BE2C (cell line): Measurements from ENCODE around the gene WWOX.

Experiments used
- DNase-seq: peaks from one replicate; pipeline ENCODE4 v3.0.0-alpha.2; 2020
- H3K27me3 ChIP-seq: fragments of 250-450 bp; sonication (Bioruptor Pico); 2 replicates; pipeline ENCODE4 v1.5.1; 2020; ENCODE audit warnings: mild to moderate bottlenecking
- H3K36me3 ChIP-seq: fragments of 250-450 bp; sonication (Bioruptor Pico); 2 replicates; pipeline ENCODE4 v1.5.1; 2020; ENCODE audit warnings: mild to moderate bottlenecking
- H3K4me1 ChIP-seq: fragments of 250-450 bp; sonication (Bioruptor Pico); 2 replicates; pipeline ENCODE4 v1.5.1; 2020
- H3K4me3 ChIP-seq: 2 replicates; pipeline ENCODE4 v1.5.1; 2011; ENCODE audit warnings: low read depth, low read length
- H3K9me3 ChIP-seq: fragments of 250-450 bp; sonication (Bioruptor Pico); 2 replicates; pipeline ENCODE4 v1.5.1; 2020
- TF ChIP-seq, protein P1 (sequence below): IDR thresholded peaks from 2 replicates; pipeline ENCODE4 v1.5.1; 2012; ENCODE audit warnings: mild to moderate bottlenecking, low read depth, low read length

The WWOX gene

DNA sequence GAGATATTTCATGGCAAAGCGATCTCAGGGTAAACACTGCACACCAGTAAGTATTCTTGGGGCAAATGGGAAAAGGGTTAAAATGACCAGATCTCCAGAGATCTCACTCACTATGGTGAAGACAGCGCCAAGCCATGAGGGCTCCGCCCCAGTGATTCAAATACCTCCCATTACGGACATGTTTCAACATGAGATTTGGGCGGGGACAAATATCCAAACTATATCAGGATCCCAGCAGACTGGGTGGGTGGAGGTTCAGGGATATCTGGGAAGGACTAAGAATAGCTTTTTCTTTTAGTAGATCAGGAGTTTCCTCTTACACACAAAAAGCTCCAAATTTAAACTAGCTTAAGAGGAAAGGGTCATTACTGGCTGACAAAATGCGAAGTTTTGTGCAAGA is 181.7 kb downstream of the WWOX start:
- TF ChIP-seq, protein P1, sequence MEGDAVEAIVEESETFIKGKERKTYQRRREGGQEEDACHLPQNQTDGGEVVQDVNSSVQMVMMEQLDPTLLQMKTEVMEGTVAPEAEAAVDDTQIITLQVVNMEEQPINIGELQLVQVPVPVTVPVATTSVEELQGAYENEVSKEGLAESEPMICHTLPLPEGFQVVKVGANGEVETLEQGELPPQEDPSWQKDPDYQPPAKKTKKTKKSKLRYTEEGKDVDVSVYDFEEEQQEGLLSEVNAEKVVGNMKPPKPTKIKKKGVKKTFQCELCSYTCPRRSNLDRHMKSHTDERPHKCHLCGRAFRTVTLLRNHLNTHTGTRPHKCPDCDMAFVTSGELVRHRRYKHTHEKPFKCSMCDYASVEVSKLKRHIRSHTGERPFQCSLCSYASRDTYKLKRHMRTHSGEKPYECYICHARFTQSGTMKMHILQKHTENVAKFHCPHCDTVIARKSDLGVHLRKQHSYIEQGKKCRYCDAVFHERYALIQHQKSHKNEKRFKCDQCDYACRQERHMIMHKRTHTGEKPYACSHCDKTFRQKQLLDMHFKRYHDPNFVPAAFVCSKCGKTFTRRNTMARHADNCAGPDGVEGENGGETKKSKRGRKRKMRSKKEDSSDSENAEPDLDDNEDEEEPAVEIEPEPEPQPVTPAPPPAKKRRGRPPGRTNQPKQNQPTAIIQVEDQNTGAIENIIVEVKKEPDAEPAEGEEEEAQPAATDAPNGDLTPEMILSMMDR, result no peak

DNA sequence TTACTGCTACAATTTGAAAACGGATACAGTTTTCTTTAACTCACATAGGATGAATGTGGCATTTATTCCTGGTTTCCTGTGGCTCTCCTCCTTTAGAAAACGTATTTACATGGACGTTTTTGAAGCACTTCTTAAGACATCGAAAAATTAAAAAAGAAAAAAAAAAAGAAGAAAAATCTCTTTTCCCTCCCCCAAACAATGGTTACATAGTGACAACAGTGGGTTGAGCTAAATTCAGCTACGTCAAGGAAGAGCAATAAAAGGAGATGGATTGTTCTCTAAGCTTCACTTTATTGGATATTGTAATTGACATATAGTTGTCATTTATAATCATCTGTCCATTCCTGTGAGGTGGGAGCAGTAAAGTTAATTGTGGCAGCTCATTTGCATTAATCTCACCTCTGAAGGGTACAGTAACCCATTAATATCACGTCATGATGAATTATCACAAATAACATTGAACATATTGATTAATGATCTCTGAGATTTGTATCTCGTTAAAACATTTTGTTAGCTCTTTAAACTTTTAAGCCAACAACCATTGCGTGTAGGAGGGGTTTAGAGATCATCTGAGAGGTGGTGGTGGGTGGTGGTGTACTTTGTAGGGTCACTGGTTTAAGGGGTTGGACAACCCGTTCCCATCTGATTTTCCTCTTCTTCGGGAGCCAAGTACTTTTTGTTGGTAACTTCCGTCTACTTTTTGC is 184.2 kb downstream of the WWOX start:
- Histone ChIP-seq H3K36me3 (no peaks in the 10 kb centered on the region), H3K4me1 (no peaks in the 10 kb centered on the region), H3K4me3 (no peak overlapping the region), H3K27me3 (no peaks in the 10 kb centered on the region), H3K9me3 (no peaks in the 10 kb centered on the region)
- TF ChIP-seq, protein P1, result no peak
- no peak for DNase-seq

More for the DNA sequence above, 181.7 kb downstream of the WWOX start:
- Histone ChIP-seq H3K4me1 (no peaks in the 10 kb centered on the region), H3K9me3 (no peaks in the 10 kb centered on the region), H3K27me3 (no peaks in the 10 kb centered on the region), H3K4me3 (no peak overlapping the region), H3K36me3 (no peaks in the 10 kb centered on the region)
- DNase-seq, result no peak

DNA sequence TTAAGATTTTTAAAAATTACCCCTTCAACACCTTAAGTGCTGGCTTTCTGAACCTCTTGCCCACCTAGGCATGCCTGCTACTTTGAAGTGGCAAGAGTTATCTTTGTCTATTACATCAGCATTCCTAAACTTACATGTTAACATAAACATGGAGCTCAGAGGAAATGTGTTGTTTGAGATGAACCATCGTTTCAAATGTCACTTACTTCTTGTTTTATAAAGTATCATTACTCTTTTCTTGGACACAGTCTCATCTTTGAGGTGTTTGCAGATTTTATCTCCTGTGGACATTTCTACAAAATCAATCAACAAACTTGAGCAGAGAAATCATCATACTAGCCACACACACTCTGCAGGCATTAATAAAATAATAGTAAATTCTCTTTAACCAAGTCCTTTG is 184.9 kb downstream of the WWOX start:
- Histone ChIP-seq H3K4me3 (no peak overlapping the region), H3K9me3 (no peaks in the 10 kb centered on the region), H3K36me3 (no peaks in the 10 kb centered on the region), H3K27me3 (no peaks in the 10 kb centered on the region), H3K4me1 (no peaks in the 10 kb centered on the region)
- TF ChIP-seq, protein P1, result no peak
- DNase-seq, result no peak

DNA sequence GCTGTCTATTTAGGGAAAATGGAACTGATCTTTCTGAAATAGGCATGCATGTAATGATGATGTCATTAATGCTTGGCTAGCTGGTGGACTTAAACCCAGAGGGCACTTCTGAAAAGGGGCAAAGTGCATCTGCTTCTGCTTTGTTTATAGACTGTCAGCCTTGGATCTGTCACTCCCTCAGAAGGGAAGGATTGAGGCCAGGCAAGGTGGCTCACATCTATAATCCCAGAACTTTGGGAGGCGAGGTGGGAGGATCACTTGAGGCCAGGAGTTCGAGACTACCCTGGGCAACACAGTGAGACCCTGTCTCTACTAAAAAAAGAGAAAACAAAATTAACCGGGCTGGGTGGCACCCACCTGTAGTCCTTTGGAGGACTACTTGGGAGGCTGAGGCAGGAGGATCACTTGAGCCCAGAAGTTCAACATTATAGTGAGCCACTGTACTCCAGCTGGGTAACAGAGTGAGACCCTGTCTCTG is 185.5 kb downstream of the WWOX start:
- no peaks in the 10 kb centered on the region for H3K9me3 ChIP-seq
- TF ChIP-seq, protein P1, result no peak
- no peak for DNase-seq

DNA sequence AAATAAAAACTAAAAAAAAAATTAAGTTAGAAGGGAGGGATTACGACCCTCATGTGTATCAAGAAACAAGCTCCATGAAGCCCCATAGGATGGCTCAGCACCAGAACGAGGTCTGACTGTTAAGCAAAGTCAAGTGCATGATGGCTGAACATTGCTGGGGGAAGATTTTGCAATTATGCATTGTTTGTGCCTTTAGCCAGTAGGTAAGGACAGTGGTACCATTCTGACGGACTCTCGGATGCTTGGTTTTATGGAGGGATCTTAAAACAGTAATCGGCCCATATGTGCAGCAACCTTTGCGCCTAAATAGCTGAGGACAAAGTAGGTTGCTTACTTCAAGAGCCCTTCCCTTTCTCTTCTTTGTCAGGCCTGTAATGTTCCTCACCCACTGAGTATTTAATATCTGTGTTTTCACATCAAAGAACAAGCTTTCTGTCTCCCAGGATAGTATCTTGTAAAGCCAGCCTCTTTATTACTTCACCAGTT is 186.0 kb downstream of the WWOX start:
- TF ChIP-seq, protein P1, result no peak
- no peak for DNase-seq
- no peak overlapping the region for H3K4me3 ChIP-seq
- no peaks in the 10 kb centered on the region for H3K9me3 ChIP-seq
- H3K4me1 ChIP-seq, result no peaks in the 10 kb centered on the region
- no peaks in the 10 kb centered on the region for H3K36me3 ChIP-seq
- no peaks in the 10 kb centered on the region for H3K27me3 ChIP-seq

More for the DNA sequence above, 185.5 kb downstream of the WWOX start:
- H3K4me1 ChIP-seq, result no peaks in the 10 kb centered on the region
- no peak overlapping the region for H3K4me3 ChIP-seq
- H3K36me3 ChIP-seq, result no peaks in the 10 kb centered on the region
- no peaks in the 10 kb centered on the region for H3K27me3 ChIP-seq

DNA sequence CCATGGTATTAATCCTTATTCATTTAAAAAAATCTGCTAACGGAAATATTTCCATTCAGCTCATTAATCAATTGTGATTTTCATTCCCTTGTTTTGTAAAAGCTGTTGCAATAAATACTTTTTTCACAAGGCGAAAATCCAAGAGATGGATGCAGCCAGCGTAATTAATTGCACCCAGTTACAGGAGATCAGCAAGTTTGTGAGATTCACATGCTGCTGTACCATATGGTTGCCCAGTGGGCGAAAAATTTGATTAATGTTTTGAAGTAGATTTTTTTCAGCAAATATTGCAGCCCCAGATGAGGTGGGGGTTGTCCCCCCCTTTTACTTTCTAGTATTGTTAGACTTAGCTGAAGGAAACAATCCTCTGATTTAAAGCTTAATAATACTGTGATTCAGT is 186.6 kb downstream of the WWOX start:
- Histone ChIP-seq H3K9me3 (no peaks in the 10 kb centered on the region), H3K27me3 (no peaks in the 10 kb centered on the region), H3K36me3 (no peaks in the 10 kb centered on the region), H3K4me3 (no peak overlapping the region), H3K4me1 (no peaks in the 10 kb centered on the region)
- no peak for DNase-seq
- TF ChIP-seq, protein P1, result no peak
